Left ventricle myocardium inferior (tissue), 1 donor: Measurements from ENCODE around the gene TMEM187. TPM values are rescaled to one million over a fixed set of nuclear protein-coding genes. Genes with fewer than 3 reads are reported as not detected.

Experiments used
- DNase-seq: peaks from one replicate; pipeline ENCODE4 v3.0.0-alpha.2; 2020
- H3K27ac ChIP-seq: fragments of 200-600 bp; replicated peaks from 2 replicates; pipeline ENCODE4 v1.8.0; 2021
- H3K27me3 ChIP-seq: fragments of 200-600 bp; 2 replicates; pipeline ENCODE4 v1.8.0; 2021; ENCODE audit warnings: low read depth
- H3K36me3 ChIP-seq: fragments of 200-600 bp; 2 replicates; pipeline ENCODE4 v1.8.0; 2021
- H3K4me1 ChIP-seq: fragments of 200-600 bp; 2 replicates; pipeline ENCODE4 v1.8.0; 2021
- H3K4me3 ChIP-seq: fragments of 200-600 bp; 2 replicates; pipeline ENCODE4 v1.8.0; 2021; ENCODE audit warnings: mild to moderate bottlenecking, moderate library complexity
- H3K9me3 ChIP-seq: fragments of 200-600 bp; replicated peaks from 2 replicates; pipeline ENCODE4 v1.8.0; 2021
- CTCF ChIP-seq: fragments of 200-600 bp; IDR thresholded peaks from 2 replicates; pipeline ENCODE4 v1.8.0; 2021; ENCODE audit warnings: antibody characterized with exemption, mild to moderate bottlenecking, borderline replicate concordance
- intact Hi-C: fragments of 100-400 bp; cut with micrococcal nuclease; formaldehyde crosslinking; loops from one replicate; pipeline ENCODE4 v1.11.0; 2022
- total RNA-seq: library from RNA; stranded (reverse); fragmentation: NEBNext Ultra II Directional; extraction: Animal tissue kit (Norgen Biotek cat#: 25700); gene quantifications from one replicate; pipeline ENCODE4 v1.2.1, GENCODE V29; 2021
- donor health status: DM: no; HTN: yes; CAD: no; lungs with severe emphysema.

Gene TMEM187
- total RNA-seq, 1 donor from 2014 or later, result 6.4 TPM

- TF ChIP-seq CTCF, result no peak
- Histone ChIP-seq H3K27ac (peak overlapping the region; percentile 85), H3K4me3 (peak overlapping the region; percentile 71), H3K36me3 (peaks cover 31% of the 10 kb centered on the region), H3K4me1 (peaks cover 58% of the 10 kb centered on the region), H3K9me3 (no peaks in the 10 kb centered on the region), H3K27me3 (no peaks in the 10 kb centered on the region)
- no peak for DNase-seq
- intact Hi-C loops, result no loop called here
Measured at GRCh38 chrX:153928846-153929245, 43.7 kb upstream of the TMEM187 start.

- H3K36me3 ChIP-seq, result peaks cover 31% of the 10 kb centered on the region
- no peak for DNase-seq
- peak overlapping the region; percentile 71 for H3K4me3 ChIP-seq
Measured at GRCh38 chrX:153929576-153929975, 43.0 kb upstream of the TMEM187 start.

GRCh38 chrX:153930011-153930910 is 42.3 kb upstream of the TMEM187 start:
- intact Hi-C loops, result no loop called here
- no peak for TF ChIP-seq CTCF
- DNase-seq, result no peak
- no peaks in the 10 kb centered on the region for H3K9me3 ChIP-seq
- peak overlapping the region; percentile 85 for H3K27ac ChIP-seq
- peaks cover 54% of the 10 kb centered on the region for H3K4me1 ChIP-seq
- H3K27me3 ChIP-seq, result no peaks in the 10 kb centered on the region
- no peak overlapping the region for H3K4me3 ChIP-seq
- H3K36me3 ChIP-seq, result peaks cover 31% of the 10 kb centered on the region

More at GRCh38 chrX:153929576-153929975, 43.0 kb upstream of the TMEM187 start:
- H3K27me3 ChIP-seq, result no peaks in the 10 kb centered on the region
- peaks cover 60% of the 10 kb centered on the region for H3K4me1 ChIP-seq
- intact Hi-C loops, result no loop called here
- TF ChIP-seq CTCF, result no peak
- H3K27ac ChIP-seq, result peak overlapping the region; percentile 85
- no peaks in the 10 kb centered on the region for H3K9me3 ChIP-seq

- TF ChIP-seq CTCF, result no peak
- H3K4me1 ChIP-seq, result peaks cover 52% of the 10 kb centered on the region
- H3K27me3 ChIP-seq, result no peaks in the 10 kb centered on the region
- no peak for DNase-seq
- no peaks in the 10 kb centered on the region for H3K9me3 ChIP-seq
- peak overlapping the region; percentile 12 for H3K27ac ChIP-seq
- H3K36me3 ChIP-seq, result peaks cover 31% of the 10 kb centered on the region
- H3K4me3 ChIP-seq, result no peak overlapping the region
- intact Hi-C loops, result no loop called here
Measured at GRCh38 chrX:153931151-153931550, 41.4 kb upstream of the TMEM187 start.

GRCh38 chrX:153931748-153932147 is 40.8 kb upstream of the TMEM187 start:
- H3K4me3 ChIP-seq, result no peak overlapping the region
- no peaks in the 10 kb centered on the region for H3K27me3 ChIP-seq
- H3K9me3 ChIP-seq, result no peaks in the 10 kb centered on the region
- H3K27ac ChIP-seq, result no peak overlapping the region
- peaks cover 31% of the 10 kb centered on the region for H3K36me3 ChIP-seq
- peaks cover 47% of the 10 kb centered on the region for H3K4me1 ChIP-seq
- intact Hi-C loops, result no loop called here
- DNase-seq, result no peak
- no peak for TF ChIP-seq CTCF
